Mammary epithelial cell (primary cell): ENCODE data around the gene HS2ST1.

Experiments
- EZH2 ChIP-seq: IDR thresholded peaks from 2 replicates; pipeline ENCODE4 v1.6.1; 2012; ENCODE audit warnings: low read length, inconsistent platforms, borderline replicate concordance
- TF ChIP-seq, protein P1 (sequence below), 2 donors: IDR thresholded peaks in 1 of 2; conservative IDR thresholded peaks in 1 of 2; 2 replicates each; pipeline ENCODE4 v1.5.1; 2011 to 2012; ENCODE audit warnings: inconsistent platforms in 2 of 2, low read length in 2 of 2, mild to moderate bottlenecking in 2 of 2, control low read depth in 1 of 2, low read depth in 1 of 2; ENCODE audit not compliant: insufficient read depth in 1 of 2; ENCODE audit errors: extremely low read depth in 1 of 2

DNA sequence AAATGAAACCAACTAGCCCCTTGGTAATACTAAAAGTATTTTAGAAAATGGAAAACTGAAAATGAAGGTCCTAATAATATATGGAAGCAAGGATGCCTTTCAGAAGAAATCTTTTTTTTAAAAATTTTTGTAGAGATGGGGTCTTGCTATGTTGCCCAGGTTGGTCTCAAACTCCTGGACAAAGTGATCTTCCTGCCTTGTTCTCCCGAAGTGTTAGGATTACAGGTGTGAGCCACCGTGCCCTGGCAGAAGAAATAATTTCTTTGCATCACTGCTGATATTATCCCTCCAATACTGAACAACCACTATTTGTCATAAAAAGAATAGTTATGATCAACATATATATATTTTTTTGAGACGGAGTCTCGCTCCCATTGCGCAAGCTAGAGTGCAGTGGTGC is 26.1 kb upstream of the HS2ST1 start:
- TF ChIP-seq, protein P1, sequence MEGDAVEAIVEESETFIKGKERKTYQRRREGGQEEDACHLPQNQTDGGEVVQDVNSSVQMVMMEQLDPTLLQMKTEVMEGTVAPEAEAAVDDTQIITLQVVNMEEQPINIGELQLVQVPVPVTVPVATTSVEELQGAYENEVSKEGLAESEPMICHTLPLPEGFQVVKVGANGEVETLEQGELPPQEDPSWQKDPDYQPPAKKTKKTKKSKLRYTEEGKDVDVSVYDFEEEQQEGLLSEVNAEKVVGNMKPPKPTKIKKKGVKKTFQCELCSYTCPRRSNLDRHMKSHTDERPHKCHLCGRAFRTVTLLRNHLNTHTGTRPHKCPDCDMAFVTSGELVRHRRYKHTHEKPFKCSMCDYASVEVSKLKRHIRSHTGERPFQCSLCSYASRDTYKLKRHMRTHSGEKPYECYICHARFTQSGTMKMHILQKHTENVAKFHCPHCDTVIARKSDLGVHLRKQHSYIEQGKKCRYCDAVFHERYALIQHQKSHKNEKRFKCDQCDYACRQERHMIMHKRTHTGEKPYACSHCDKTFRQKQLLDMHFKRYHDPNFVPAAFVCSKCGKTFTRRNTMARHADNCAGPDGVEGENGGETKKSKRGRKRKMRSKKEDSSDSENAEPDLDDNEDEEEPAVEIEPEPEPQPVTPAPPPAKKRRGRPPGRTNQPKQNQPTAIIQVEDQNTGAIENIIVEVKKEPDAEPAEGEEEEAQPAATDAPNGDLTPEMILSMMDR (conservative IDR thresholded peaks at IDR 0.05 in 1 of 2, IDR thresholded peaks at IDR 0.05 in 1 of 2; ENCODE audit: extremely low read depth in 1 of 2, insufficient read depth in 1 of 2, low read depth in 1 of 2, low read length in 2 of 2), result no peak
- TF ChIP-seq EZH2, result no peak
